A673 (cell line): ENCODE data around the gene FNTB.

Experiments
- CTCF ChIP-seq: fragments of 300-800, 200-600 bp; sonication (generic); conservative IDR thresholded peaks from 2 replicates; pipeline ENCODE4 v1.5.1; 2017; ENCODE audit warnings: low read depth, mild to moderate bottlenecking, antibody characterized with exemption, low read length, moderate library complexity, mixed read lengths
- EZH2 ChIP-seq: fragments of 200-600 bp; sonication (generic); IDR thresholded peaks from 2 replicates; pipeline ENCODE4 v1.6.1; 2017; ENCODE audit warnings: borderline replicate concordance, low read depth, mild to moderate bottlenecking, mixed read lengths, antibody characterized with exemption, low read length; ENCODE audit not compliant: poor library complexity, severe bottlenecking

DNA sequence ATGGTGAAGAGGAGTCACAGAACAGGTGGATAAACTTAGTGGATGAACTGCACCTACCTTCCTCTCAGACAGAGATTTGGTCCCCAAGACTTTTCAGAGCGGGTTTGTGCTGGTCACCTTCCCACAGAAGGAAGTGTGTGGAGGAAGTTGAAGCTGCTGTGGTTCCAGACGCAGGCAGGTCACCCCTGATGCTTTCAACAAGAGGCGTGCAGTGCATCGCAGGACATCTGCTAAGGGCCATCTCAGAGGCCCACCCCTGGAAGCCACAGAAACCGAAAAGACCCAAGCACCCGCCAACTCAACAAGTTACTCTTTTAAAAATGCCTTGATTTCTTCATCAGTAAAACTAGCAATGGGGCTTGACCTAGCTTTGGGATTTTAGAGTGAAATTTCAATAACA, 43.1 kb upstream of the FNTB start:
- TF ChIP-seq CTCF (no peak), EZH2 (no peak)
